Common myeloid progenitor, CD34-positive (primary cell): ENCODE measurements around the gene EIF4E2.

ENCODE experiments used
- CTCF ChIA-PET: fragments of 350-600 bp; sonication (Branson Sonifier 250); formaldehyde crosslinking; loops from one replicate; lab custom pipeline; 2021; ENCODE audit warnings: antibody characterized with exemption; lab: Charles Lee
- POLR2A ChIA-PET: fragments of 350-600 bp; sonication (Branson Sonifier 250); formaldehyde crosslinking; loops from one replicate; lab custom pipeline; 2021; ENCODE audit warnings: antibody characterized with exemption; lab: Charles Lee
- DNase-seq, 3 donors: peaks; one replicate each; pipeline versions ENCODE4 v3.0.0 to v3.0.0-alpha.2; 2013
- H3K27ac ChIP-seq, 2 experiments: 1 replicate in 1 of 2; 2 replicates in 1 of 2; pipeline ENCODE4 v1.7.0; 2013; ENCODE audit warnings: inconsistent platforms in 2 of 2, low read length in 2 of 2, mild to moderate bottlenecking in 2 of 2, low read depth in 1 of 2, moderate library complexity in 1 of 2; ENCODE audit not compliant: severe bottlenecking in 2 of 2, insufficient read depth in 1 of 2, poor library complexity in 1 of 2
- H3K27me3 ChIP-seq, 5 experiments: replicated peaks in 2 of 5; 1 replicate in 3 of 5; 2 replicates in 2 of 5; pipeline versions ENCODE4 v1.6.1 to v1.7.0; 2013; ENCODE audit warnings: low read length in 4 of 5, mild to moderate bottlenecking in 2 of 5, moderate library complexity in 2 of 5, inconsistent platforms in 1 of 5; ENCODE audit not compliant: insufficient read depth in 5 of 5, control insufficient read depth in 4 of 5
- H3K36me3 ChIP-seq, 4 experiments: 1 replicate in 2 of 4; 2 replicates in 2 of 4; pipeline versions ENCODE4 v1.6.1 to v1.7.0; 2013; ENCODE audit warnings: low read length in 3 of 4, control low read depth in 1 of 4, mild to moderate bottlenecking in 1 of 4; ENCODE audit not compliant: control insufficient read depth in 4 of 4, insufficient read depth in 4 of 4
- H3K4me1 ChIP-seq, 4 experiments: 1 replicate in 3 of 4; 2 replicates in 1 of 4; pipeline versions ENCODE4 v1.6.1 to v1.7.1; 2013; ENCODE audit warnings: low read length in 3 of 4, mild to moderate bottlenecking in 3 of 4, control low read depth in 1 of 4, inconsistent platforms in 1 of 4, moderate library complexity in 1 of 4; ENCODE audit not compliant: control insufficient read depth in 4 of 4, insufficient read depth in 4 of 4; ENCODE audit errors: control extremely low read depth in 1 of 4
- H3K4me3 ChIP-seq, 7 experiments: 1 replicate in 4 of 7; 2 replicates in 3 of 7; pipeline versions ENCODE4 v1.5.1 to v1.7.0; 2013; ENCODE audit warnings: mild to moderate bottlenecking in 7 of 7, low read length in 6 of 7, moderate library complexity in 6 of 7, inconsistent platforms in 2 of 7, low read depth in 2 of 7, control low read depth in 1 of 7; ENCODE audit not compliant: insufficient read depth in 4 of 7, control insufficient read depth in 1 of 7; ENCODE audit errors: extremely low read depth in 1 of 7
- H3K9me3 ChIP-seq, 5 experiments: 1 replicate in 4 of 5; 2 replicates in 1 of 5; pipeline versions ENCODE4 v1.6.1 to v1.7.1; 2013; ENCODE audit warnings: low read length in 4 of 5, mild to moderate bottlenecking in 2 of 5, inconsistent platforms in 1 of 5, low read depth in 1 of 5, moderate library complexity in 1 of 5; ENCODE audit not compliant: control insufficient read depth in 4 of 5, insufficient read depth in 2 of 5; ENCODE audit errors: control extremely low read depth in 1 of 5
- WGBS: methylation state at CpG from one replicate; pipeline ENCODE4 v1.1.5; 2013; ENCODE audit not compliant: insufficient coverage; 5-methylcytosine and 5-hydroxymethylcytosine counted together

The EIF4E2 gene

DNA sequence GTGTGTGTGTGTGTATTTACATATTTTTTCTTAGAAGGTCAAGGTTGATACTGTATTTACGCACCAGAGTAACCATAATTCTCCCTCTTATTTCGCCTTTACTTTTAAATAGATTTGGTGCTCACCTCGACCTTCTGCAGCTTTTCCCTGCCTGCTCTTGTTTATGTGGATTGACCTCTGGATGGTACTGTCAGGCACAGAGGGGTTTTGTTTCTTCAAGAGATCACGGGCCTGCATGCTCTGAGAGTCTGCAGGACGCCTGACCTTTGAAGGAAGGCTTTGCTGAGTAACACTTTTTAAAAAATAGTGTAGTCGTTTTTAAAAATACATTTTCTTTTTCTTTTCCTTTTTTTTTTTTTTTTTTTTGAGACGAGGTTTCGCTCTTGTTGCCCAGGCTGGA lies 64.8 kb downstream of the EIF4E2 start:
- ChIA-PET CTCF (interaction anchor here (1.1 to 2.3 kb wide), 4 partner anchors 11 to 104 kb away, joined by 3 to 6 read pairs (median 4); no protein-coding TSS in a partner anchor), POLR2A (no interaction called here)
- Histone ChIP-seq H3K9me3 (no peaks in the 10 kb centered on the region), H3K4me3 (no peak overlapping the region), H3K27ac (no peak overlapping the region), H3K4me1 (no peaks in the 10 kb centered on the region), H3K27me3 (no peaks in the 10 kb centered on the region), H3K36me3 (no peaks in the 10 kb centered on the region)
- WGBS, result 87% methylated on average over 5 of the region's 8 CpGs
- DNase-seq, result no peak
